Measurements from ENCODE around the gene EIF3J. TPM values are rescaled to one million over a fixed set of nuclear protein-coding genes. Genes with fewer than 3 reads are reported as not detected.

Gene EIF3J
- total and polyA plus RNA-seq, 3 donors from 2014 or later, result 33.4 to 65.6 (median 60.3) TPM

DNA sequence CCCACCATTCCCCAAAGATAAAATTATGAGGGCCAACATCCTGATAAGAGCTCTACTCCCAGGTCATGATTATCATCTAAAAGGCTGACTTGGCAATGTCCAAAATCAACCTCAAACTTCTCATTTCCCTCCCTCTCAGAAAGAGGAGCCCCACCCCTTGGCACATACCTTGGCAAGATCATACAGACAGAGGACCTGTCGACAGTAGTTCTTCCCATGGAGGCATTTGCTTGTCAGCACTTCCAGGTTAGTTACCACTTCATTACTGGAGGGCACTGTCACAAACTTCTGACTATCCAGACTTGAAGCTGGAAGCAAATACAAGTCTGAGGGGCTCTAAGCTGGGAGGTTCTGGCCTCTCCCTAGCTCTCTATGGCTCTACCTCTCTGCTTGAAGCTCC, 37.8 kb downstream of the EIF3J start:
- TF ChIP-seq, protein P1, sequence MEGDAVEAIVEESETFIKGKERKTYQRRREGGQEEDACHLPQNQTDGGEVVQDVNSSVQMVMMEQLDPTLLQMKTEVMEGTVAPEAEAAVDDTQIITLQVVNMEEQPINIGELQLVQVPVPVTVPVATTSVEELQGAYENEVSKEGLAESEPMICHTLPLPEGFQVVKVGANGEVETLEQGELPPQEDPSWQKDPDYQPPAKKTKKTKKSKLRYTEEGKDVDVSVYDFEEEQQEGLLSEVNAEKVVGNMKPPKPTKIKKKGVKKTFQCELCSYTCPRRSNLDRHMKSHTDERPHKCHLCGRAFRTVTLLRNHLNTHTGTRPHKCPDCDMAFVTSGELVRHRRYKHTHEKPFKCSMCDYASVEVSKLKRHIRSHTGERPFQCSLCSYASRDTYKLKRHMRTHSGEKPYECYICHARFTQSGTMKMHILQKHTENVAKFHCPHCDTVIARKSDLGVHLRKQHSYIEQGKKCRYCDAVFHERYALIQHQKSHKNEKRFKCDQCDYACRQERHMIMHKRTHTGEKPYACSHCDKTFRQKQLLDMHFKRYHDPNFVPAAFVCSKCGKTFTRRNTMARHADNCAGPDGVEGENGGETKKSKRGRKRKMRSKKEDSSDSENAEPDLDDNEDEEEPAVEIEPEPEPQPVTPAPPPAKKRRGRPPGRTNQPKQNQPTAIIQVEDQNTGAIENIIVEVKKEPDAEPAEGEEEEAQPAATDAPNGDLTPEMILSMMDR (IDR thresholded peaks at IDR 0.05), result no peak
- no peak for TF ChIP-seq POLR2A (IDR thresholded peaks at IDR 0.05)
- Histone ChIP-seq H3K4me1 (no peaks in the 10 kb centered on the region), H3K9me3 (no peaks in the 10 kb centered on the region), H3K27me3 (no peaks in the 10 kb centered on the region), H3K27ac (no peak overlapping the region), H3K36me3 (ENCODE audit: low read depth, missing control alignments) (no peaks in the 10 kb centered on the region), H3K4me3 (no peak overlapping the region)
- WGBS, 2 donors, result 73 to 75% methylated on average over 1 of the region's 1 CpG
- no peak for DNase-seq
- intact Hi-C loops (cut with DNase I; ENCODE audit: low total_unique reads), result no loop called here

DNA sequence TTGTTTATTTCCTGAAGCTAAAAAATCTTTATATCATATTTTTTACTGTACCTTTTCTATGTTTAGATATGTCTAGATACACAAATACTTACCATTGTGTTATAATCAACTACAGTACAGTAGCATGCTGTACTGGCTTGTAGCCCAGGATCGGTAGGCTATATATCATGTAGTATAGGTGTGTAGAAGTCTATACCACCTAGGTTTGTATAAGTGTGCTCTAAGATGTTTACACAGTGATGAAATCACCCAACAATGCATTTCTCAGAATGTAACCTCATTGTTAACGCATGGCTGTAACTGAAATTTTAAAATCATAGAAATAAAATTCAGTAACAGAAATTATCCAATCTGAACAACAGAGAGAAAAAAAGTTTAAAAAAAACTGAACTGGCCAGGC, 43.2 kb downstream of the EIF3J start:
- 90 to 95% methylated on average over 2 of the region's 2 CpGs for WGBS, 2 donors
- H3K9me3 ChIP-seq, result no peaks in the 10 kb centered on the region
- H3K4me1 ChIP-seq, result no peaks in the 10 kb centered on the region
- no peaks in the 10 kb centered on the region for H3K27me3 ChIP-seq
- intact Hi-C loops (cut with DNase I; ENCODE audit: low total_unique reads), result no loop called here
- no peaks in the 10 kb centered on the region for H3K36me3 ChIP-seq (ENCODE audit: low read depth, missing control alignments)
- no peak for TF ChIP-seq POLR2A (IDR thresholded peaks at IDR 0.05)
- TF ChIP-seq, protein P1 (IDR thresholded peaks at IDR 0.05), result no peak
- H3K27ac ChIP-seq, result no peak overlapping the region
- no peak overlapping the region for H3K4me3 ChIP-seq
- DNase-seq, result no peak

DNA sequence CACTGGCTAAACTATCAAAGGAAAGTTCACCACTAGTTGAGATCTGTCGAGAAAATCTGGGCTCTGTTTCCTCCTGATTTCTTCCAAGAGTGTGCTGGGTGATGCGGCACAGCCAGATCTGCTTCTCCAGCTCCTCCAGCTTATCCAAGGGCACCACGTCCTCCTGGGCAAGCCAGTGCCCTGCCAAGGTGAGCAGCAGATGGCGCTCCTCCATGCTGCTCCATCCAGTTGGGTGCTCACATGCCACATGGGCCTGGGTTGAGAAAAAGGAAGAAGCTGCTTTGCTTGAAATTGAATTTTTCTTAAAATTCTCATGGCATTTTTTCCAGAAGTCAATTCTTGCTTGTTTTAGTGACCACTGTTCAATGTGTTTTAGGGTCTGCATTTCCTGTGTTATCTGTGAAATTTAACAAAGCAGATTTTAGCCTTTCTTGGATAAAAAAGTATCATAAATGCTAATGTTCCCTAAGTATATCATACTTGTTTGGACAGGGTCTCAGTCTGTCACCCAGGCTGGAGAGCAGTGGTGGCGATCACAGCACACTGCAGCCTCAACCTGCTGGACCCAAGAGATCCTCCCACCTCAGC, 47.3 kb downstream of the EIF3J start:
- Histone ChIP-seq H3K36me3 (ENCODE audit: low read depth, missing control alignments) (no peaks in the 10 kb centered on the region), H3K27ac (no peak overlapping the region), H3K9me3 (no peaks in the 10 kb centered on the region), H3K4me1 (no peaks in the 10 kb centered on the region), H3K27me3 (no peaks in the 10 kb centered on the region), H3K4me3 (no peak overlapping the region)
- intact Hi-C loops (cut with DNase I; ENCODE audit: low total_unique reads), result no loop called here
- DNase-seq, result peak; percentile 32
- TF ChIP-seq, protein P1 (IDR thresholded peaks at IDR 0.05), result no peak
- no peak for TF ChIP-seq POLR2A (IDR thresholded peaks at IDR 0.05)
- WGBS, 2 donors, result 84 to 91% methylated on average over 5 of the region's 5 CpGs

DNA sequence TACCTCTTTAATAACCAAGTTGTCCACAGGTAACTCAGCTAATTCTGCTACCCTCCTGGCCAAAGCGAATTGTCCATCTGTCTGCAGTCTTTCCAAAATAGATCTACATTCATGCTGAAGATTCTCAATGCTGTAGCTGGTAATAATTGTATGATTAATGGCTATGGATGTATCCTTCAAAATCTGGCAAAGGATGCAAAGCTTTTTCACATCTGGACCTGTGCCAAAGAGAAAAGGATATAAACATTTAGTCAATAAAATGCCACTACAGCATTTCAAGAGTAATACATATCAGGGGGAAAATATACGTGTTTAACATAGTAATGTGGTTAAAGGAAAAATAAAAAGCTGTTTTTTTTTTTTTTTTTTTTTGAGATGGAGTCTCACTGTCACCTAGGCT, 48.7 kb downstream of the EIF3J start:
- intact Hi-C loops (cut with DNase I; ENCODE audit: low total_unique reads), result no loop called here

More for the DNA sequence above, 48.7 kb downstream of the EIF3J start:
- TF ChIP-seq, protein P1 (IDR thresholded peaks at IDR 0.05), result no peak
- no peak for TF ChIP-seq POLR2A (IDR thresholded peaks at IDR 0.05)
- Histone ChIP-seq H3K36me3 (ENCODE audit: low read depth, missing control alignments) (no peaks in the 10 kb centered on the region), H3K27ac (no peak overlapping the region), H3K4me3 (no peak overlapping the region), H3K27me3 (no peaks in the 10 kb centered on the region), H3K9me3 (no peaks in the 10 kb centered on the region), H3K4me1 (no peaks in the 10 kb centered on the region)
- 91 to 95% methylated on average over 2 of the region's 2 CpGs for WGBS, 2 donors
- DNase-seq, result no peak

Measured in testis (tissue), 3 donors.